K562 (cell line): ENCODE measurements around the gene CD52. TPM values are rescaled to one million over a fixed set of nuclear protein-coding genes. Genes with fewer than 3 reads are reported as not detected.

ENCODE experiments used
- EGR1 ChIP-seq: fragments of 450-650 bp; conservative IDR thresholded peaks from 2 replicates; pipeline ENCODE4 v1.6.1; 2017; ENCODE audit warnings: mild to moderate bottlenecking
- NBN ChIP-seq: fragments of 450-650 bp; IDR thresholded peaks from 2 replicates; pipeline ENCODE4 v1.6.1; 2016; ENCODE audit warnings: low read depth, mild to moderate bottlenecking
- PHF8 ChIP-seq: fragments of 200-600 bp; sonication (generic); IDR thresholded peaks from 2 replicates; pipeline ENCODE4 v1.6.1; 2012; ENCODE audit warnings: mixed run types, mild to moderate bottlenecking, inconsistent platforms, low read length, moderate library complexity, borderline replicate concordance
- SRSF7 ChIP-seq: fragments of 200-400 bp; formaldehyde crosslinking; optimal IDR thresholded peaks from 2 replicates; pipeline ENCODE3; 2017; ENCODE audit warnings: mild to moderate bottlenecking, low read depth, low read length
- STAT5A ChIP-seq: IDR thresholded peaks from 2 replicates; pipeline ENCODE4 v1.6.1; 2012; ENCODE audit warnings: low read length, inconsistent platforms, borderline replicate concordance
- TCF7 ChIP-seq: sonication (generic); IDR thresholded peaks from 2 replicates; pipeline ENCODE4 v1.6.1; 2016; ENCODE audit warnings: antibody characterized with exemption, borderline replicate concordance
- ZNF165 ChIP-seq: fragments of 250-450 bp; sonication (Bioruptor Pico); IDR thresholded peaks from 2 replicates; pipeline ENCODE4 v1.4.0; 2020; ENCODE audit warnings: borderline replicate concordance
- ZNF23 ChIP-seq: fragments of 250-450 bp; sonication (Bioruptor Pico); IDR thresholded peaks from 2 replicates; pipeline ENCODE4 v1.4.0; 2020; ENCODE audit warnings: mild to moderate bottlenecking
- ZNF41 ChIP-seq: fragments of 250-450 bp; sonication (Bioruptor Pico); conservative IDR thresholded peaks from 2 replicates; pipeline ENCODE4 v1.4.0; 2020; ENCODE audit warnings: mild to moderate bottlenecking
- polyA plus RNA-seq, 8 experiments: library from polyadenylated mRNA; depleted of rRNA in 4 of 8; stranded (reverse) in 5 of 8; unstranded in 3 of 8; fragments of >200 nt; fragmentation: Nextera tagmentation in 2 of 8; fragmentation: Illumina TruSeq in 1 of 8; extraction: Ambion mirVana in 2 of 8; extraction: Trizol in 1 of 8; gene quantifications; 2 replicates each; pipeline versions ENCODE4 v1.2.1 to v1.2.3, GENCODE V29; 2011 to 2014; ENCODE audit warnings: inconsistent platforms in 1 of 8, missing spikeins in 1 of 8
- total RNA-seq, 7 experiments: library from RNA; depleted of rRNA in 6 of 7; stranded (reverse); fragments of >200 nt in 6 of 7; fragmentation: Illumina TruSeq in 2 of 7; extraction: Trizol in 2 of 7; gene quantifications; 2 replicates each; pipeline versions ENCODE4 v1.2.1 to v1.2.3, GENCODE V29; 2011 to 2021; ENCODE audit warnings: low replicate concordance in 1 of 7
- TF ChIP-seq, protein P1 (sequence below), 2 experiments: fragments of 450-650 bp in 1 of 2; sonication (generic) in 1 of 2; formaldehyde crosslinking; conservative IDR thresholded peaks; 2 replicates each; pipeline versions ENCODE4 v1.4.0 to v1.8.1; 2020 to 2022; ENCODE audit warnings: mild to moderate bottlenecking in 1 of 2, missing genetic modification reagents in 1 of 2
- TF ChIP-seq, protein P2 (sequence below): fragments of 250-450 bp; sonication (Bioruptor Pico); IDR thresholded peaks from 2 replicates; pipeline ENCODE4 v1.9.0; 2021; ENCODE audit warnings: mild to moderate bottlenecking, inconsistent platforms
- TF ChIP-seq, protein P3 (sequence below): sonication (generic); formaldehyde crosslinking; IDR thresholded peaks from 2 replicates; pipeline ENCODE4 v1.8.0; 2022; ENCODE audit warnings: missing genetic modification reagents, mild to moderate bottlenecking, moderate library complexity, borderline replicate concordance
- TF ChIP-seq, protein P4 (sequence below): fragments of 250-450 bp; sonication (Bioruptor Pico); IDR thresholded peaks from 2 replicates; pipeline ENCODE4 v1.4.0; 2020; ENCODE audit warnings: mild to moderate bottlenecking, moderate library complexity, borderline replicate concordance
- TF ChIP-seq, protein P5 (sequence below): fragments of 450-650 bp; IDR thresholded peaks from 2 replicates; pipeline ENCODE4 v1.6.1; 2016; ENCODE audit warnings: antibody characterized with exemption

Gene CD52
- total and polyA plus RNA-seq, 9 of the 15 experiments (the other 6 are each of a cell fraction or from before 2014, with no cell fraction given): 34.9 to 488 (median 173) TPM

DNA sequence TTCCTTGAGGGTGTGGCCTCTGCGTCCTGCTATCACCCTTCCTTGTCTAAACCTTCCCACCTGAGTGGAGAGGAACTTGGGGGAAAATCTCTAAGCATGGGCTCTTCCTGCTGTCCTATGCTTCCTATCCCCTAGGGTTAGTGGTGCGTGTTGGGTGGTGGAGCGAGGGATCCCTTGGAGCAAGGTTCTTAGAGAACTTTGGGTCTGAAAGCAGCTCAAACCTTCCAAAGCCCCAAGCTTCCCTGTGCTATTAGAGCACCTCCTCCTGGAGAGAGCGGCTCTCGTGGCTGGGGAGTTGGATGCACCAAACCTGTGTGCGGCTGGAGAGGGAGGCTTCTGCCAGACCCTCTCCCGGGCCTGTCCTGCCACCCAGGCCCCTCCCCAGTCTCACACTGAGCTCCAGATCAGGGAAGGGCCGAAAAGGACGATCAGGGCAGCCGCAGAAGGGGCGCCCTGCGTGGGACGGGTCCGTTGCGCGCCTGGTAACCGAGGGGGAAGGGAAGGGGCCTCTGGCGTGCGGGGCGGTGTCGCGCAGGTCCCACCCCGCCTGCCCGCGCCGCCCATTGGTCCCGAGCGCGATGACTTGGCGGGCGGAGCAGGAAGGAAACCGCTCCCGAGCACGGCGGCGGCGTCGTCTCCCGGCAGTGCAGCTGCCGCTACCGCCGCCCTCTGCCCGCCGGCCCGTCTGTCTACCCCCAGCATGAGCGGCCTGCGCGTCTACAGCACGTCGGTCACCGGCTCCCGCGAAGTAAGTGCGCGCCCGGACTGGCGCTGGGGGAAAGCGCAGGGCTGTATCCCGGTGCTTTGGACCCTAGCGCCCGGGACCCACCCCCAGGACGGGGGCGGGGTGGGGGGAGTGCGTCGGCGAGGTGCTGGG is 38.1 kb upstream of the CD52 start, which contains the start of gene SH3BGRL3 (continued):
- TF ChIP-seq, protein P1, sequence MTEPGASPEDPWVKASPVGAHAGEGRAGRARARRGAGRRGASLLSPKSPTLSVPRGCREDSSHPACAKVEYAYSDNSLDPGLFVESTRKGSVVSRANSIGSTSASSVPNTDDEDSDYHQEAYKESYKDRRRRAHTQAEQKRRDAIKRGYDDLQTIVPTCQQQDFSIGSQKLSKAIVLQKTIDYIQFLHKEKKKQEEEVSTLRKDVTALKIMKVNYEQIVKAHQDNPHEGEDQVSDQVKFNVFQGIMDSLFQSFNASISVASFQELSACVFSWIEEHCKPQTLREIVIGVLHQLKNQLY (CRISPR knock-in tag; conservative IDR thresholded peaks at IDR 0.05): 0 out of 4 replicates have a peak, but pooled peaks of 1 of the 2 experiments have one; percentile 19
- TF ChIP-seq ZNF165: no peak
- TF ChIP-seq NBN: no peak
- TF ChIP-seq TCF7: no peak; the same call in 1 of the 2 replicates
- TF ChIP-seq, protein P2, sequence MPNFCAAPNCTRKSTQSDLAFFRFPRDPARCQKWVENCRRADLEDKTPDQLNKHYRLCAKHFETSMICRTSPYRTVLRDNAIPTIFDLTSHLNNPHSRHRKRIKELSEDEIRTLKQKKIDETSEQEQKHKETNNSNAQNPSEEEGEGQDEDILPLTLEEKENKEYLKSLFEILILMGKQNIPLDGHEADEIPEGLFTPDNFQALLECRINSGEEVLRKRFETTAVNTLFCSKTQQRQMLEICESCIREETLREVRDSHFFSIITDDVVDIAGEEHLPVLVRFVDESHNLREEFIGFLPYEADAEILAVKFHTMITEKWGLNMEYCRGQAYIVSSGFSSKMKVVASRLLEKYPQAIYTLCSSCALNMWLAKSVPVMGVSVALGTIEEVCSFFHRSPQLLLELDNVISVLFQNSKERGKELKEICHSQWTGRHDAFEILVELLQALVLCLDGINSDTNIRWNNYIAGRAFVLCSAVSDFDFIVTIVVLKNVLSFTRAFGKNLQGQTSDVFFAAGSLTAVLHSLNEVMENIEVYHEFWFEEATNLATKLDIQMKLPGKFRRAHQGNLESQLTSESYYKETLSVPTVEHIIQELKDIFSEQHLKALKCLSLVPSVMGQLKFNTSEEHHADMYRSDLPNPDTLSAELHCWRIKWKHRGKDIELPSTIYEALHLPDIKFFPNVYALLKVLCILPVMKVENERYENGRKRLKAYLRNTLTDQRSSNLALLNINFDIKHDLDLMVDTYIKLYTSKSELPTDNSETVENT (CRISPR knock-in tag): peak; percentile 88
- peak; percentile 87 for TF ChIP-seq EGR1
- TF ChIP-seq, protein P3, sequence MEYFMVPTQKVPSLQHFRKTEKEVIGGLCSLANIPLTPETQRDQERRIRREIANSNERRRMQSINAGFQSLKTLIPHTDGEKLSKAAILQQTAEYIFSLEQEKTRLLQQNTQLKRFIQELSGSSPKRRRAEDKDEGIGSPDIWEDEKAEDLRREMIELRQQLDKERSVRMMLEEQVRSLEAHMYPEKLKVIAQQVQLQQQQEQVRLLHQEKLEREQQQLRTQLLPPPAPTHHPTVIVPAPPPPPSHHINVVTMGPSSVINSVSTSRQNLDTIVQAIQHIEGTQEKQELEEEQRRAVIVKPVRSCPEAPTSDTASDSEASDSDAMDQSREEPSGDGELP: peak; percentile 77
- TF ChIP-seq, protein P4, sequence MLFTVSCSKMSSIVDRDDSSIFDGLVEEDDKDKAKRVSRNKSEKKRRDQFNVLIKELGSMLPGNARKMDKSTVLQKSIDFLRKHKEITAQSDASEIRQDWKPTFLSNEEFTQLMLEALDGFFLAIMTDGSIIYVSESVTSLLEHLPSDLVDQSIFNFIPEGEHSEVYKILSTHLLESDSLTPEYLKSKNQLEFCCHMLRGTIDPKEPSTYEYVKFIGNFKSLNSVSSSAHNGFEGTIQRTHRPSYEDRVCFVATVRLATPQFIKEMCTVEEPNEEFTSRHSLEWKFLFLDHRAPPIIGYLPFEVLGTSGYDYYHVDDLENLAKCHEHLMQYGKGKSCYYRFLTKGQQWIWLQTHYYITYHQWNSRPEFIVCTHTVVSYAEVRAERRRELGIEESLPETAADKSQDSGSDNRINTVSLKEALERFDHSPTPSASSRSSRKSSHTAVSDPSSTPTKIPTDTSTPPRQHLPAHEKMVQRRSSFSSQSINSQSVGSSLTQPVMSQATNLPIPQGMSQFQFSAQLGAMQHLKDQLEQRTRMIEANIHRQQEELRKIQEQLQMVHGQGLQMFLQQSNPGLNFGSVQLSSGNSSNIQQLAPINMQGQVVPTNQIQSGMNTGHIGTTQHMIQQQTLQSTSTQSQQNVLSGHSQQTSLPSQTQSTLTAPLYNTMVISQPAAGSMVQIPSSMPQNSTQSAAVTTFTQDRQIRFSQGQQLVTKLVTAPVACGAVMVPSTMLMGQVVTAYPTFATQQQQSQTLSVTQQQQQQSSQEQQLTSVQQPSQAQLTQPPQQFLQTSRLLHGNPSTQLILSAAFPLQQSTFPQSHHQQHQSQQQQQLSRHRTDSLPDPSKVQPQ (CRISPR knock-in tag): no peak
- TF ChIP-seq ZNF41 (CRISPR knock-in tag): no peak
- TF ChIP-seq ZNF23 (CRISPR knock-in tag): no peak
- TF ChIP-seq STAT5A: no peak
- no peak for TF ChIP-seq SRSF7
- TF ChIP-seq PHF8: peak; percentile 63; the same call in 1 of the 2 replicates
- TF ChIP-seq, protein P5, sequence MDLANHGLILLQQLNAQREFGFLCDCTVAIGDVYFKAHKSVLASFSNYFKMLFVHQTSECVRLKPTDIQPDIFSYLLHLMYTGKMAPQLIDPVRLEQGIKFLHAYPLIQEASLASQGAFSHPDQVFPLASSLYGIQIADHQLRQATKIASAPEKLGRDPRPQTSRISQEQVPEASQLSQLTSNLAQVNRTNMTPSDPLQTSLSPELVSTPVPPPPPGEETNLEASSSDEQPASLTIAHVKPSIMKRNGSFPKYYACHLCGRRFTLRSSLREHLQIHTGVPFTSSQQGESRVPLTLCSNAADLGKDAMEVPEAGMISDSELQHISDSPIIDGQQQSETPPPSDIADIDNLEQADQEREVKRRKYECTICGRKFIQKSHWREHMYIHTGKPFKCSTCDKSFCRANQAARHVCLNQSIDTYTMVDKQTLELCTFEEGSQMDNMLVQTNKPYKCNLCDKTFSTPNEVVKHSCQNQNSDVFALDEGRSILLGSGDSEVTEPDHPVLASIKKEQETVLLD: peak; percentile 65
